ENCODE data around the gene RASGRP2. TPM values are rescaled to one million over a fixed set of nuclear protein-coding genes. Genes with fewer than 3 reads are reported as not detected.
A peak's percentile ranks its signal among the peaks of the same experiment; 100 is the strongest.

Gene RASGRP2
- total RNA-seq, 1 donor from 2014 or later = 139 TPM

DNA sequence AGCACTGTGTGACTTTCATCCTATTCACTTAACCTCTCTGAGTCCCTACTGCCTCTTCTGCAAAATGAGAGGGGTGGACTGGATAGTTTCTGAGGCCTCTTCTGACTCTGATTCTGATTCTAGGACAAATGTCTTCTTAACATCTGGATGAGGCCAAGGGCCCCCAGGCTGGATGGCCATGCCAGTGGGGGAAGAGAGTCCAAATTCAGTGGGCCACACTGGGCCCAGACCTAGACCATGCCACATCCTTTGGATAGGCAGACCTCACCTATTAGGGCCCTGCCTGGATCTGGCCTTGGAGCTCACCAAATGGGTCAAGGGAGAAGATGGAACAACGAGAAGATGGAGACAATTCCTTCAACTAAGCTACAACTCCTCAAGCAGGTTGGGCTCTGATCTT, 45.5 kb downstream of the RASGRP2 start:
- Mint-ChIP-seq H3K9me3 (ENCODE audit: unreplicated experiment) (no peaks in the 10 kb centered on the region), H3K4me3 (ENCODE audit: unreplicated experiment) (no peak overlapping the region), H3K27me3 (ENCODE audit: unreplicated experiment) (peaks cover 8% of the 10 kb centered on the region), H3K27ac (ENCODE audit: unreplicated experiment) (no peak overlapping the region), H3K36me3 (ENCODE audit: low read depth, unreplicated experiment) (no peaks in the 10 kb centered on the region), H3K4me1 (ENCODE audit: unreplicated experiment) (peaks cover 20% of the 10 kb centered on the region)
- TF ChIP-seq, protein P1, sequence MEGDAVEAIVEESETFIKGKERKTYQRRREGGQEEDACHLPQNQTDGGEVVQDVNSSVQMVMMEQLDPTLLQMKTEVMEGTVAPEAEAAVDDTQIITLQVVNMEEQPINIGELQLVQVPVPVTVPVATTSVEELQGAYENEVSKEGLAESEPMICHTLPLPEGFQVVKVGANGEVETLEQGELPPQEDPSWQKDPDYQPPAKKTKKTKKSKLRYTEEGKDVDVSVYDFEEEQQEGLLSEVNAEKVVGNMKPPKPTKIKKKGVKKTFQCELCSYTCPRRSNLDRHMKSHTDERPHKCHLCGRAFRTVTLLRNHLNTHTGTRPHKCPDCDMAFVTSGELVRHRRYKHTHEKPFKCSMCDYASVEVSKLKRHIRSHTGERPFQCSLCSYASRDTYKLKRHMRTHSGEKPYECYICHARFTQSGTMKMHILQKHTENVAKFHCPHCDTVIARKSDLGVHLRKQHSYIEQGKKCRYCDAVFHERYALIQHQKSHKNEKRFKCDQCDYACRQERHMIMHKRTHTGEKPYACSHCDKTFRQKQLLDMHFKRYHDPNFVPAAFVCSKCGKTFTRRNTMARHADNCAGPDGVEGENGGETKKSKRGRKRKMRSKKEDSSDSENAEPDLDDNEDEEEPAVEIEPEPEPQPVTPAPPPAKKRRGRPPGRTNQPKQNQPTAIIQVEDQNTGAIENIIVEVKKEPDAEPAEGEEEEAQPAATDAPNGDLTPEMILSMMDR (IDR thresholded peaks at IDR 0.05; ENCODE audit: unreplicated experiment) = no peak
- no peak for DNase-seq (ENCODE audit: low spot score)

DNA sequence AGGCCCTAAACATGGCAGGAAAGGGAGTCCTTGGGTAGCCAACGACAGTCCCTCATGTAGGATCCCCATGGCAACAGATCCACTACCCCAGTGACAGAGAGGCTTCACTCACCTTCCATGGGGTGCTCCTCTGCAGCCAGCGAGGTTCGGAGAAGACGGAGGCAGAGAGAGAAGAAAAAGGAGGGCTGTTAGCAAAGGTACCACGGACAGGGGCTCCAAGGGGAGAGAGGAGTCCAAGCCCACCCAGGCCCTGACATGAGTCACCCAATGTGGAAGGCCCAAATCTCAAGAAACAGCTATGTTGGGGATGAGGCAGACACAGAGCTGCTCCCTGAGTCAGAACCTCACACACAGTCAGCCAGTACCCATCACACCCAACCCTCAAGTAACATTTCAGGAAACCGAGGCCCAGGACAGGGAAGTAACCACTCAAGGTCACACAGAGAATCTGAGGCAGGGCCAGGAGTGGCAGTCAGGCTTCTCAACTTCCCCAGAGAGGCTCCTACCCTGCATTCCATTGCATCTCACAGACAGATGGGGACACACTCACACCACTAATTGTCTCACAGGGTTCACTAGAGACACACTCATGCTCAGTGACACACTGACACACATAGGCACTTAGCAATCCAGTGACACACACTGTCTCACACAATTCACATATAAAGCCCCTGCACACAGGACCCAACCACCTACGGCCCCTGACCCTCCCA, 46.1 kb downstream of the RASGRP2 start:
- H3K27ac Mint-ChIP-seq (ENCODE audit: unreplicated experiment) = no peak overlapping the region
- H3K4me1 Mint-ChIP-seq (ENCODE audit: unreplicated experiment) = peaks cover 26% of the 10 kb centered on the region
- TF ChIP-seq, protein P1 (IDR thresholded peaks at IDR 0.05; ENCODE audit: unreplicated experiment) = no peak
- peaks cover 7% of the 10 kb centered on the region for H3K27me3 Mint-ChIP-seq (ENCODE audit: unreplicated experiment)
- no peak for DNase-seq (ENCODE audit: low spot score)
- H3K36me3 Mint-ChIP-seq (ENCODE audit: low read depth, unreplicated experiment) = no peaks in the 10 kb centered on the region
- H3K4me3 Mint-ChIP-seq (ENCODE audit: unreplicated experiment) = no peak overlapping the region
- no peaks in the 10 kb centered on the region for H3K9me3 Mint-ChIP-seq (ENCODE audit: unreplicated experiment)

DNA sequence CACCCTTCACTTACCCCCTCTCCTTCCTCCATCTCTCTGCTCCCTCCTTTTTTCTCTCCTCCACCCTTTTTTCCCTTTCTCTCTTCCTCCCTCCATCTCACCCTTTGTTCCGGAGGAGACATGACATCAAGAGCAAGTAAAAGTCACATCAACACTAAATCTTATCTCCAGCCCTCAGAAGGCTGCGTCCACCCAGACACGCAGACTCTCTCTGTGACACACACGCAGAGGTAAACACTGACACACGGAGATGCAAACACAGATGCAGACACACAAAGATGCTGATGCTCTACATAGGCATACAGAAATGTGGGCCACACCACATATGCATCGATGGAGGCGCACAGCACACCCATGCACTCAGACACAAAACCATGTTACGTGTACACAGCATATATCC, 47.9 kb downstream of the RASGRP2 start:
- no peaks in the 10 kb centered on the region for H3K36me3 Mint-ChIP-seq (ENCODE audit: low read depth, unreplicated experiment)
- TF ChIP-seq, protein P1 (IDR thresholded peaks at IDR 0.05; ENCODE audit: unreplicated experiment) = no peak
- DNase-seq (ENCODE audit: low spot score) = no peak
- H3K9me3 Mint-ChIP-seq (ENCODE audit: unreplicated experiment) = no peaks in the 10 kb centered on the region
- H3K4me3 Mint-ChIP-seq (ENCODE audit: unreplicated experiment) = no peak overlapping the region
- H3K4me1 Mint-ChIP-seq (ENCODE audit: unreplicated experiment) = peaks cover 33% of the 10 kb centered on the region
- H3K27me3 Mint-ChIP-seq (ENCODE audit: unreplicated experiment) = peaks cover 7% of the 10 kb centered on the region
- H3K27ac Mint-ChIP-seq (ENCODE audit: unreplicated experiment) = no peak overlapping the region

DNA sequence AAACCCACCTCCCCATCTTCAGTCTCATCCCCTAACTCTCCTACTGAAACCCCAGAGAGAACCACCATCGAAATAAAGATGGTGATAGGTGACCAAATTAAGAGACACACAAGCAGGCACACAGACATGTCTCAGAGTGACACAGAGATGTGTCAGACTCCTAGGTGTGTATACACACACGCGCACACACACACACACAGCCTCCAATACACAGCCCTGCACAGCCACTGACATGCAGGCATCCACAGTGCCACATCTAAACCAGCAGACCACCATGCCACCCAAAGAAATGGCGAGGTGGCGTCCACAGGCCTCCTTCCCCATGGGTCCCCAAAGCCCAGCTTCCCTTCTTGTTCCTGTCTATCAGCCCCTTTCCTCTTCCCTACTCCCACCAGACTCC, 48.4 kb downstream of the RASGRP2 start:
- Mint-ChIP-seq H3K4me1 (ENCODE audit: unreplicated experiment) (peaks cover 38% of the 10 kb centered on the region), H3K27ac (ENCODE audit: unreplicated experiment) (no peak overlapping the region), H3K27me3 (ENCODE audit: unreplicated experiment) (peaks cover 7% of the 10 kb centered on the region), H3K9me3 (ENCODE audit: unreplicated experiment) (no peaks in the 10 kb centered on the region), H3K36me3 (ENCODE audit: low read depth, unreplicated experiment) (no peaks in the 10 kb centered on the region), H3K4me3 (ENCODE audit: unreplicated experiment) (no peak overlapping the region)
- no peak for DNase-seq (ENCODE audit: low spot score)
- TF ChIP-seq, protein P1 (IDR thresholded peaks at IDR 0.05; ENCODE audit: unreplicated experiment) = no peak

DNA sequence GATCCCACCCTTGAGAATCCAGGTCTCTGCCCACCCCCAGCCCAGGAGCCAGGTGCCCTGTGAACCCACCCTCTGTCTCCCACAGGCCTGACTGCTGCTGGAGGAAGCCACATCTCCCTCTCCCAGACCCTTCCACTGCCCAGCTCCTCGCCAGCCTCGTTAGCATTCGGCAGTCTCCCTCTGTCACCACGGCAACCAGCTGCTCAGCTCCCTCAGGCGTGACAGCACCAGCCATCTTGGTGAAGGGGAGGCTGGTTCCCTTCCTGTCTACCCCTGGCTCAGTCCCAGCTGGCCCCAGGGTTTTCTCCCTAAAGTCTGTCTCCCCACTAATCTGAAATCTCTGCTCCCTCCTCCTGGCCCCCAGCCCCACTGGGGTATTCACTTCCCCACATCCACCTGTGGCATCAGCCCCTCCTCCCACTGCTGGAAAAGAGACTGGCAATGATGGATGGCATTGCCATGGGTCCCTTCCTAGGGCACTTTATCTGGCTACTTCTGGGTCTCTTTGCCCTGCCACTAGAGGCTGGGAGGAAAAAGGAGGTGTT, 49.0 kb downstream of the RASGRP2 start:
- DNase-seq (ENCODE audit: low spot score) = peak; percentile 31

More for the DNA sequence above, 49.0 kb downstream of the RASGRP2 start:
- Mint-ChIP-seq H3K36me3 (ENCODE audit: low read depth, unreplicated experiment) (no peaks in the 10 kb centered on the region), H3K27me3 (ENCODE audit: unreplicated experiment) (peaks cover 7% of the 10 kb centered on the region), H3K27ac (ENCODE audit: unreplicated experiment) (no peak overlapping the region), H3K4me1 (ENCODE audit: unreplicated experiment) (peaks cover 38% of the 10 kb centered on the region), H3K4me3 (ENCODE audit: unreplicated experiment) (no peak overlapping the region), H3K9me3 (ENCODE audit: unreplicated experiment) (no peaks in the 10 kb centered on the region)
- TF ChIP-seq, protein P1 (IDR thresholded peaks at IDR 0.05; ENCODE audit: unreplicated experiment) = no peak

Measured in endothelial cell (in vitro differentiated cells).